ENCODE results near the gene TRIM2.

Gene TRIM2

GRCh38 chr4:153222707-153223426 lies 18.6 kb downstream of the TRIM2 start:
- peak; percentile 76 for DNase-seq (ENCODE audit: low read depth, low spot score)

- DNase-seq (ENCODE audit: low read depth, low spot score): no peak
These were observed 19.2 kb downstream of the TRIM2 start for GRCh38 chr4:153223427-153223801.

- peak; percentile 85 for DNase-seq (ENCODE audit: low read depth, low spot score)
These were observed 19.7 kb downstream of the TRIM2 start for GRCh38 chr4:153223930-153224329.

- DNase-seq (ENCODE audit: low read depth, low spot score): no peak
These were observed 20.2 kb downstream of the TRIM2 start for GRCh38 chr4:153224474-153224873.

GRCh38 chr4:153227469-153228075 lies 23.3 kb downstream of the TRIM2 start:
- DNase-seq (ENCODE audit: low read depth, low spot score): peak; percentile 51

GRCh38 chr4:153228512-153229140 lies 24.4 kb downstream of the TRIM2 start:
- DNase-seq (ENCODE audit: low read depth, low spot score): peak; percentile 49

- DNase-seq (ENCODE audit: low read depth, low spot score): no peak
These were observed 25.3 kb downstream of the TRIM2 start for GRCh38 chr4:153229545-153229944.

GRCh38 chr4:153232768-153233167 lies 28.5 kb downstream of the TRIM2 start:
- peak; percentile 17 for DNase-seq (ENCODE audit: low read depth, low spot score)

GRCh38 chr4:153233761-153234371 lies 29.6 kb downstream of the TRIM2 start:
- peak; percentile 54 for DNase-seq (ENCODE audit: low read depth, low spot score)

- no peak for DNase-seq (ENCODE audit: low read depth, low spot score)
These were observed 30.6 kb downstream of the TRIM2 start for GRCh38 chr4:153234885-153235284.

- no peak for DNase-seq (ENCODE audit: low read depth, low spot score)
These were observed 34.1 kb downstream of the TRIM2 start for GRCh38 chr4:153238135-153238919.

GRCh38 chr4:153239409-153239808 lies 35.2 kb downstream of the TRIM2 start:
- DNase-seq (ENCODE audit: low read depth, low spot score): no peak

GRCh38 chr4:153241295-153241694 lies 37.1 kb downstream of the TRIM2 start:
- no peak for DNase-seq (ENCODE audit: low read depth, low spot score)

- no peak for DNase-seq (ENCODE audit: low read depth, low spot score)
These were observed 38.0 kb downstream of the TRIM2 start for GRCh38 chr4:153241970-153242838.

- no peak for DNase-seq (ENCODE audit: low read depth, low spot score)
These were observed 38.6 kb downstream of the TRIM2 start for GRCh38 chr4:153242839-153243324.

GRCh38 chr4:153243468-153243867 lies 39.2 kb downstream of the TRIM2 start:
- DNase-seq (ENCODE audit: low read depth, low spot score): no peak

- DNase-seq (ENCODE audit: low read depth, low spot score): no peak
These were observed 40.7 kb downstream of the TRIM2 start for GRCh38 chr4:153244969-153245368.

GRCh38 chr4:153245775-153246174 lies 41.5 kb downstream of the TRIM2 start:
- DNase-seq (ENCODE audit: low read depth, low spot score): no peak

- DNase-seq (ENCODE audit: low read depth, low spot score): no peak
These were observed 42.3 kb downstream of the TRIM2 start for GRCh38 chr4:153246446-153247115.

GRCh38 chr4:153247116-153247490 lies 42.9 kb downstream of the TRIM2 start:
- DNase-seq (ENCODE audit: low read depth, low spot score): no peak
